Activated CD4-positive, alpha-beta T cell treated with anti-CD3 and anti-CD28 coated beads, Interleukin-2, Interleukin-6, amounts not matched to agents 100 ng/mL and 50 ng/mL, durations not matched to agents 16 hours and 8 hours (primary cell): ENCODE results near the gene ABCD4.
"Not testable (repeated sequence)": the region's sequence is repeated elsewhere in the genome, so short reads cannot be mapped to it uniquely, and the experiment has no call there.

ENCODE experiments used
- DNase-seq: peaks from one replicate; pipeline ENCODE4 v3.0.0-alpha.2; 2020

Gene ABCD4

GRCh38 chr14:74301594-74302151 is 1.1 kb downstream of the ABCD4 start:
- no peak for DNase-seq

- peak; percentile 51 for DNase-seq
These were observed 3.6 kb downstream of the ABCD4 start for GRCh38 chr14:74299061-74299545.

GRCh38 chr14:74297986-74298385 is 4.7 kb downstream of the ABCD4 start:
- no peak for DNase-seq

GRCh38 chr14:74296037-74296467 is 6.7 kb downstream of the ABCD4 start:
- DNase-seq: no peak

GRCh38 chr14:74293606-74294005 is 9.1 kb downstream of the ABCD4 start:
- DNase-seq: no peak

GRCh38 chr14:74292061-74292460 is 10.7 kb downstream of the ABCD4 start:
- no peak for DNase-seq

- peak; percentile 32 for DNase-seq
These were observed 12.3 kb downstream of the ABCD4 start for GRCh38 chr14:74290415-74290814.

GRCh38 chr14:74289801-74290200 is 12.9 kb downstream of the ABCD4 start:
- DNase-seq: no peak

- no peak for DNase-seq
These were observed 16.0 kb downstream of the ABCD4 start for GRCh38 chr14:74286736-74287135.

GRCh38 chr14:74281069-74281468 is 21.7 kb downstream of the ABCD4 start:
- no peak for DNase-seq

GRCh38 chr14:74278080-74278479 is 24.7 kb downstream of the ABCD4 start:
- no peak for DNase-seq

- no peak for DNase-seq
These were observed 27.4 kb downstream of the ABCD4 start for GRCh38 chr14:74275241-74275841.

GRCh38 chr14:74271365-74271764 is 31.4 kb downstream of the ABCD4 start:
- no peak for DNase-seq

GRCh38 chr14:74270382-74271177 is 32.2 kb downstream of the ABCD4 start:
- not testable (repeated sequence) for DNase-seq

- DNase-seq: no peak
These were observed 35.1 kb downstream of the ABCD4 start for GRCh38 chr14:74267588-74267987.

GRCh38 chr14:74265301-74265965 is 37.3 kb downstream of the ABCD4 start:
- no peak for DNase-seq

GRCh38 chr14:74263921-74264320 is 38.8 kb downstream of the ABCD4 start:
- DNase-seq: no peak

GRCh38 chr14:74263181-74263580 is 39.6 kb downstream of the ABCD4 start:
- DNase-seq: no peak

GRCh38 chr14:74262076-74262475 is 40.7 kb downstream of the ABCD4 start:
- DNase-seq: no peak

GRCh38 chr14:74261288-74261687 is 41.4 kb downstream of the ABCD4 start:
- DNase-seq: no peak

- DNase-seq: no peak
These were observed 42.1 kb downstream of the ABCD4 start for GRCh38 chr14:74260525-74261233.

GRCh38 chr14:74259513-74259912 is 43.2 kb downstream of the ABCD4 start:
- DNase-seq: no peak

- no peak for DNase-seq
These were observed 44.0 kb downstream of the ABCD4 start for GRCh38 chr14:74258764-74259035.
